ENCODE results near the gene NALCN.

NALCN gene

GRCh38 chr13:101271681-101272245 lies 144.5 kb downstream of the NALCN start:
- no peak for DNase-seq

- DNase-seq: no peak
Measured at GRCh38 chr13:101267656-101268055, 148.7 kb downstream of the NALCN start.

GRCh38 chr13:101265934-101266333 lies 150.4 kb downstream of the NALCN start:
- no peak for DNase-seq

- no peak for DNase-seq
Measured at GRCh38 chr13:101264931-101265330, 151.4 kb downstream of the NALCN start.

GRCh38 chr13:101262306-101262705 lies 154.0 kb downstream of the NALCN start:
- no peak for DNase-seq

GRCh38 chr13:101258509-101258908 lies 157.8 kb downstream of the NALCN start:
- no peak for DNase-seq

- DNase-seq: peak; percentile 31
Measured at GRCh38 chr13:101258071-101258470, 158.2 kb downstream of the NALCN start.

GRCh38 chr13:101248739-101249514 lies 167.4 kb downstream of the NALCN start:
- no peak for DNase-seq

- DNase-seq: no peak
Measured at GRCh38 chr13:101242720-101243119, 173.6 kb downstream of the NALCN start.

- DNase-seq: no peak
Measured at GRCh38 chr13:101238555-101238954, 177.8 kb downstream of the NALCN start.

GRCh38 chr13:101231751-101232428 lies 184.4 kb downstream of the NALCN start:
- DNase-seq: no peak

- no peak for DNase-seq
Measured at GRCh38 chr13:101230271-101230890, 185.9 kb downstream of the NALCN start.

GRCh38 chr13:101219609-101220265 lies 196.6 kb downstream of the NALCN start:
- no peak for DNase-seq

GRCh38 chr13:101218484-101218883 lies 197.8 kb downstream of the NALCN start:
- DNase-seq: no peak

GRCh38 chr13:101217086-101217485 lies 199.2 kb downstream of the NALCN start:
- no peak for DNase-seq

- no peak for DNase-seq
Measured at GRCh38 chr13:101211261-101211660, 205.0 kb downstream of the NALCN start.

GRCh38 chr13:101210774-101211173 lies 205.5 kb downstream of the NALCN start:
- no peak for DNase-seq

GRCh38 chr13:101209206-101209893 lies 207.0 kb downstream of the NALCN start:
- no peak for DNase-seq

- DNase-seq: no peak
Measured at GRCh38 chr13:101205408-101205807, 210.9 kb downstream of the NALCN start.

- no peak for DNase-seq
Measured at GRCh38 chr13:101204270-101205020, 211.9 kb downstream of the NALCN start.

- no peak for DNase-seq
Measured at GRCh38 chr13:101202590-101202989, 213.7 kb downstream of the NALCN start.

GRCh38 chr13:101190976-101191375 lies 225.3 kb downstream of the NALCN start:
- no peak for DNase-seq

Data from GOT3 (cell line).